ENCODE data around the gene PRAMEF10.
"Not testable (repeated sequence)": the region's sequence is repeated elsewhere in the genome, so short reads cannot be mapped to it uniquely, and the experiment has no call there.

The PRAMEF10 gene, protein sequence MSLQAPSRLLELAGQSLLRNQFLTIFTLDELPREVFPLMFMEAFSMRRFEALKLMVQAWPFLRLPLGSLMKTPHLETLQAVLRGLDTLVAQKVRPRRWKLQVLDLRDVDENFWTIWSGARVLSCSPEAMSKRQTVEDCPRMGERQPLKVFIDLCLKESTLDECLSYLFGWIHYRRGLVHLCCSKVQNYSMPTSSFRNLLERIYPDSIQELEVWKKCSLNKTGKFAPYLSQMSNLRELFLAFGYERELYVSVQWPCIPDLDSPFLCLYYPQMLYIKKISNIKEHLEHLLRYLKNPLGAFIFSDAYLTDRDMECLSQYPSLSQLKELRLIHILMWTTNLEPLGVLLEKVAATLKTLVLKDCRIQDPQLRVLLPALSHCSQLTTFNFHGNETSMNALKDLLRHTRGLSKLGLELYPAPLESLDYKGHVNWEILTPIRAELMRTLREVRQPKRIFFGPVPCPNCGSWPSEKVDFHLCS

DNA sequence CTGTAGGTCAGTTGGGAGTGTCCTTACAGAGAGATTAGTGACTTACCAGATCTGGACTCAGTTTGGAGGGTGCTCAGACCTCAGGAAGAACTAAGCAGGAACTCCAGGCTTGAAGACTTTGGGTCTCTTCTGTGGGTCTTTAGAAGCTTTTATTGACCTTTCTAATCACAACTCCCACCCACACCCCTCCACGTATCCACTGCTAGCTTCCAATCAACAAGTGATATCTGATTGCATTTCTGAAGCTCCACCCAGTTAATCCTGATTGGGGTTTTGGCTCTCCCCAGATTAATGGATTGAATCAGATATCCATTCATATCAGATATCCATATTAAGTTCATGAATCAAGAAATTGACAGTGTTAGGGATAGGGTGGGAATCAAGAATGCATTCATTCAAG lies at the start of gene PRAMEF10:
Gene PRAMEF10 (minus strand): TSS at position 101 of the 400 bp plus-strand sequence. CDS start 2,423 bp downstream, outside the sequence.
- not testable (repeated sequence) for DNase-seq (ENCODE audit: low read depth)

DNA sequence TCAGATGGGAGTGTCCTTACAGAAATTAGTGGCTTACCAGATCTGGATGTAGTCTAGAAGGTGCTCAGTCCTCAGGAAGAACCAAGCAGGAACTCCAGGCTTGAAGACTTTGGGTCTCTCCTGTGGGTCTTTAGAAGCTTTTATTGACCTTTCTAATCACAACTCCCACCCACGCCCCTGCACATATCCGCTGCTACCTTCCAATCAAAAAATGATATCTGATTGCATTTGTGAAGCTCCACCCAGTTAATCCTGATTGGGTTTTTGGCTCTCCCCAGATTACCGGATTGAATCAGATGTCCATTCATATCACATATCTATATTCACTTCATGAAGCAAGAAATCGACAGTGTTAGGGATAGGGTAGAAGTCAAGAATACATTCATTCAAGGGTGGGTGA lies 49.4 kb upstream of the PRAMEF10 start, which contains the start of gene PRAMEF6:
Gene PRAMEF6 (minus strand): TSS at position 101 of the 400 bp plus-strand sequence. CDS start 5,062 bp downstream, outside the sequence.
- not testable (repeated sequence) for DNase-seq (ENCODE audit: low read depth)

DNA sequence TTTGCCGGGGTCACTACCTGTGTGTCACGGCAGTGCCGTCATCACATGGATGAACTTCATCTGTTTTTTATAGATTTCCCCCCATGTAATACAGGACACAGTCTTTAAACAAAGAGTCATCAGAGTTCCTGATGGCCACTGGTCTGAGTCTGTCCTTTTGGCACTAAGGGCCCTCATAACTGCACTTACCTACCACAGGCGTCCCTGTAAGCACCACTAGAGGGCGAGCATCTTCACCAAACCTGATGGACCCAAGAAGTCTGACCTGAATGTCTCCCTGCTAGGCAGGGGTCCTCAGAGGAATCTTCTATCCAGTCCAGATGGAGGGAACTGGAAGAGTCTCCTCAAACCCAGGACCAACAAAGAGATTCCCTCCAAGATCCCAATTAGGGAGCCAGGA lies 26.3 kb upstream of the PRAMEF10 start:
- DNase-seq (ENCODE audit: low read depth), result not testable (repeated sequence)

DNA sequence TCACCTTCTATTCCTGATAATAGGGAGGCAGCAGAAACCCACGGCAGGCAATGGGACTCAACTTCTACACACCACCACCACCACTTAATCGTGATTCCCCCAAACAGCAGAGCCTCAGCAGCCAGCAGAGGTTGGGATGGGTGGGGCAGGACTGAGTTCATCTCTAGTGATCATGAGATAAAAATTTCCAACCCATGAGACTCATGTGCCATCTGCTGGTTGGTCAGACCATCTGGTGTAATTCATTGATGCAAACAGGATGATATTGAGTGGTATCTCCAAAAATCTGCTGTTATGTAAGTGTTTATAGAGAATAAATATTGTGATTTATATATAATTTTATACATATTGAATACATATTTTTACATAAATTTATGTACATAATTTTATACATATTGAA lies 23.7 kb upstream of the PRAMEF10 start:
- DNase-seq (ENCODE audit: low read depth), result not testable (repeated sequence)

DNA sequence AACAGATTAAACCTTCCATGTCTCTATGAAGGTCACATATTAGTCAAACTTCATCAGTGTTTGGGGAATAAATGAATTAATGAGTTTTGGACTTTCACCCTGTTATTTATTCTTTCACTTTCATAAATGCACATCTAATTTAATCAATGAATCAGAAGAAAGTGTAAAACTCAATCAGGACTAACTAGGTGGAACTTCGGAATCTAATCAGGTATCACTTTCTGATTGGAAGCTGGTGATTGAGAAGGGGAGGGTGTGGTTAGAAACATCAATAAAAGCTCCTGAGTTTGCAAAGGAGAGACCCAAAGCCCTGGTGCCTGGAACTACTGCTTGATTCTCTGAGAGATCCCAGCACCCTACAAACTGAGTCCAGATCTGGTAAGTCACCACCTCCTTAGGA lies 18.2 kb upstream of the PRAMEF10 start, which contains the start of gene PRAMEF7:
Gene PRAMEF7 (plus strand): TSS at position 301 of the 400 bp plus-strand sequence. CDS start 1,083 bp downstream, outside the sequence.
- DNase-seq (ENCODE audit: low read depth), result not testable (repeated sequence)

DNA sequence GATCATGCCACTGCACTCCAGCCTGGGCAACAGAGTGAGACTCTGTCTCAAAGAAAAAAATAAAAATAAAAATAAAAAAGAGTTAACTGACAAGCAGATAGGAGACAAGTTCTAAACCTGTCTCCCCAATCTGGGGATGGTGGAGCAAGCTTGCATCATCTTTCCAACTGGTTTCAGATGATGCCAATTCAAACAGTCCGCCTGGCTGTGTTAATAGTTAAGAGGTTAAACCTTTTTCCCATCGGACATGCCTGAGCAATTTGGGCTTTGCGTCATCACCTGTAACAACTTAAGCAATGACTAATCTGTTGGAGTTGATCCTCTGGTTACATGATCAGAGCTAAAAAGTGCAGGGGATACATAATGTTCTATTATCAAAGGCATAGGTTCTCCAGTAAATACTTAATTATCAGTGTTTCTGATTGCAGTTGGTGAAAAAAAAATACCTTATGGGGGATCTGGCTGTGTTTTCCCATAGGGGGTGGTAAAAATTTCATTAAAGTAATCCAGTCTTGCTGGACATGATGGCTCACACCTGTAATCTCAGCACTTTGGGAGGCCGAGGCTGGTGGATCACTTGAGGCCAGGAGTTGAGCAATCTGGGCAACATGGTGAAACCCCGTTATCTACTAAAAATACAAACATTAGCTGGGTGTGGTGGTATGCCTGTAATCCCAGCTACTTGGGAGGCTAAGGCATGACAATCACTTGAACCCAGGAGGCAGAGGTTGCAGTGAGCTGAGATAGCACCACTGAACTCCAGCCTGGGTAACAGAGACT lies 5.9 kb upstream of the PRAMEF10 start:
- DNase-seq (ENCODE audit: low read depth), result not testable (repeated sequence)

DNA sequence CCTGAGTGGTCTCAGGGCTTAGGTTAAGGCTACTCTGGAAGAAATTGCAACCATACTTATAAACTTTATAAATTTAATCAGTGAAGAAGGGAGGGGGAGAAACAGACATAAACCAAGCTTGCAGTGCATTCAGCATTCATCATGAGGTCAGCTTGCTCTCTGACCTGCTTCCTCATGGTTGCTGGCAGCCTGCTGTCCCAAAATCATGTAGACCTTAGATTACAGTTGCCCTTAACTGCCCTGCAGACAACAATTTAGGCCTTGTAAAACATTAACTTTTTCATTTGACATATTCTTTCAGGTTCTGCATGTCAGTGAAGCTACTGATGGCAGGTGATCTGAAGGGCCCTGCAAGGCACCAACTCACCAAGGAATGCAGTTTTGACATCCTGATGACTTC lies 1.1 kb upstream of the PRAMEF10 start:
- not testable (repeated sequence) for DNase-seq (ENCODE audit: low read depth)

DNA sequence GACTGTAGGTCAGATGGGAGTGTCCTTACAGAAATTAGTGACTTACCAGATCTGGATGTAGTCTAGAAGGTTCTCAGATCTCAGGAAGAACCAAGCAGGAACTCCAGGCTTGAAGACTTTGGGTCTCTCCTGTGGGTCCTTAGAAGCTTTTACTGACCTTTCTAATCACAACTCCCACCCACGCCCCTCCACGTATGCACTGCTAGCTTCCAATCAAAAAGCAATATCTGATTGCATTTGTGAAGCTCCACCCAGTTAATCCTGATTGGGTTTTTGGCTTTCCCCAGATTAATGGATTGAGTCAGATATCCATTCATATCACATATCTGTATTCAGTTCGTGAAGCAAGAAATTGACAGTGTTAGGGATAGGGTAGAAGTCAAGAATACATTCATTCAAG lies 12.0 kb downstream of the PRAMEF10 start, which contains the start of gene PRAMEF4:
Gene PRAMEF4 (minus strand): TSS at position 101 of the 400 bp plus-strand sequence. CDS start 2,807 bp downstream, outside the sequence.
- DNase-seq (ENCODE audit: low read depth), result not testable (repeated sequence)

DNA sequence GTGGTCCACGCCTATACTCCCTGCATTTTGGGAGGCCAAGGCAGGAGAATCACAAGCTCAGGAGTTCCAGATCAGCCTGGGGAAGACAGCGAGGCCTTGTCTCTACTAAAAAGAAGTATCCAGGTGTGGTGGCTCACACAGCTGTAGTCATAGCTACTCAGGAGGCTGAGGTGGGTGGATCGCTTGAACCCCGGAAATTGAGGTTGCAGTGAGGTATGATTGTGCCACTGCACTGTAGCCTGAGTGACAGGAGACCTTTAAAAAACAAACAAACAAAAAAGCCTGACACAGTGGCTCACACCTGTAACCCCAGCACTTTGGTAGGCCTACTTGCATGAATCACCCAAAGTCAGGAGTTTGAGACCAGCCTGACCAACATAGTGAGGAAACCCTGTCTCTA lies 19.6 kb downstream of the PRAMEF10 start:
- not testable (repeated sequence) for DNase-seq (ENCODE audit: low read depth)

DNA sequence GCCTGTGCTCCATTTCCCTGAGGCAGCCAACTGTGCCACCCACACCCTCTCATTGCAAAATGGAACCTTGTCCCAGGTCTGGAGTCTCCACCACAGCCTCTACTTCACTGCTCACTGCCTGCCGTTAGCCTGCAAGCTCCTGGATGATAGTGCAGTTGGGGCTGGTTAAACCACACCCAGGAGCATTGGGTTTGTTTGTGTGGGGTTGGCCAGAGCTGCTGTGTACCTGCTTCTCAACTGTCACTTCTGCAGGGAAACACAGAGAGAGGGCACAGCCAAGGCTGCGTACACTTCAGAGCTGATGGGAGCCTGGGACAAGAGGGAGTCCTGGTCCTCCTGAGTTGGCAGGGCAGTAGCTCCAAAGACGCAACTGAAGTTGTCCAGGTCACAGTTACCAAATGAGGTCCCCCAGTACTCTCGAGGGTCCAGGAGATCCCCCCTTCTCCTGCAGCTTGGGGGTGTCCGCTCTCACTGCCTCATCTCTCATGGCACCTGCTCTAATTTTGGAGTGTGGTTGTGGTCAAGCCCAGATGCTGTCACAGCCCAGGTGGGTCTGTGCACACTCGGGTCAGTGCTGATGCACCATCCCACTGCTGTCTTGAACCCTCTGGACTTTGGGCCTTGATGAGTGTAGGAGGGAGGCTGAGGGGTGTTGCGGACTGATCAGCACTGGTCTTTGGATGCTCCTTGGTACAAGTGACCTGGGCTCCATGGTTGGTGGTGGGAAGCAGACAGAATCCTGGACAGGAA lies 34.8 kb downstream of the PRAMEF10 start:
- not testable (repeated sequence) for DNase-seq (ENCODE audit: low read depth)

DNA sequence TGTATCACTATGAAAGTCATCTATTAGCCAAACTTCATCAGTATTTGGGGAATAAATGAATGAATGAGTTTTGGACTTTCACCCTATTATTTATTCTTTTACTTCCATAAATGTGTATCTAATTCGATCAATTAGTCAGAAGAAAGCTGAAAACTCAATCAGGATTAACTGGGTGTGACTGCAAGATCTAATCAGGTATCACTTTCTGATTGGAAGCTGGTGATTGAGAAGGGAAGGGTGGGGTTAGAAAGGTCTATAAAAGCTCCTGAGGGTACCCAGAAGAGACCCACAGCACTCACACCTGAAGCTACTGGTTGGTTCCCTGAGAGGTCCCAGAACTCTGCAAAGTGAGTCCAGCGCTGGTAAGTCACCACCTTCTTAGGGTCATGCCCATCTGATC lies 41.3 kb downstream of the PRAMEF10 start, which contains the start of gene PRAMEF2:
Gene PRAMEF2 (plus strand): TSS at position 301 of the 400 bp plus-strand sequence. CDS start 1,924 bp downstream, outside the sequence.
- DNase-seq (ENCODE audit: low read depth), result not testable (repeated sequence)

DNA sequence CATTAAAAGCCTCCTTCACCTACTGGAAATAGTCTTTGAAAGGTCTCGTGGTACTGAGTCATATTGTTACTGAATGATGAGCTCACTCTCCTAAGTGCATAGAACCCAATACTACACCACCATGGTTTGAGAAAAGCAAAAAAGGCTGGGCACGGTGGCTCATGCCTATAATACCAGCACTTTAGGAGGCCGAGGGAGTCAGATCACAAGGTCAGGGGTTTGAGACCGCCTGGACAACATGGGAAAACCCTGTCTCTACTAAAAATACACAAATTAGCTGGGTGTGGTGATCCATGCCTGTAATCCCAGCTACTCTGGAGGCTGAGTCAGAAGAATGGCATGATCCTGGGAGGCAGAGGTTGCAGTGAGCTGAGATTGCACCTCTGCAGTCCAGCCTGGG lies 46.3 kb downstream of the PRAMEF10 start:
- DNase-seq (ENCODE audit: low read depth), result peak; percentile 94

DNA sequence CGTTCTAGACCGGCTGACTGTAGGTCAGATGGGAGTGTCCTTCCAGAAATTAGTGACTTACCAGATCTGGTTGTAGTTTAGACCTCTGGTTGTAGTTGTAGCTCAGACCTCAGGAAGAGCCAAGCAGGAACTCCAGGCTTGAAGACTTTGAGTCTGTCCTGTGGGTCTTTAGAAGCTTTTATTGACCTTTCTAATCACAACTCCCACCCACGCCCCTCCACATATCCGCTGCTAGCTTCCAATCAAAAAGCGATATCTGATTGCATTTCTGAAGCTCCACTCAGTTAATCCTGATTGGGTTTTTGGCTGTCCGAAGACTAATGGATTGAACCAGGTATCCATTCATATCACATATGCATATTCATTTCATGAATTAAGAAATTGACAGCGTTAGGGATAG lies 49.5 kb downstream of the PRAMEF10 start, which contains the start of gene HNRNPCL1:
Gene HNRNPCL1 (minus strand): TSS at position 101 of the 400 bp plus-strand sequence. CDS start 431 bp downstream, outside the sequence.
- DNase-seq (ENCODE audit: low read depth), result not testable (repeated sequence)
